ENCODE results near the gene POLN. TPM values are rescaled to one million over a fixed set of nuclear protein-coding genes. Genes with fewer than 3 reads are reported as not detected.

Gene POLN
- total RNA-seq, 1 experiment from 2014 or later, result 0.26 TPM

DNA sequence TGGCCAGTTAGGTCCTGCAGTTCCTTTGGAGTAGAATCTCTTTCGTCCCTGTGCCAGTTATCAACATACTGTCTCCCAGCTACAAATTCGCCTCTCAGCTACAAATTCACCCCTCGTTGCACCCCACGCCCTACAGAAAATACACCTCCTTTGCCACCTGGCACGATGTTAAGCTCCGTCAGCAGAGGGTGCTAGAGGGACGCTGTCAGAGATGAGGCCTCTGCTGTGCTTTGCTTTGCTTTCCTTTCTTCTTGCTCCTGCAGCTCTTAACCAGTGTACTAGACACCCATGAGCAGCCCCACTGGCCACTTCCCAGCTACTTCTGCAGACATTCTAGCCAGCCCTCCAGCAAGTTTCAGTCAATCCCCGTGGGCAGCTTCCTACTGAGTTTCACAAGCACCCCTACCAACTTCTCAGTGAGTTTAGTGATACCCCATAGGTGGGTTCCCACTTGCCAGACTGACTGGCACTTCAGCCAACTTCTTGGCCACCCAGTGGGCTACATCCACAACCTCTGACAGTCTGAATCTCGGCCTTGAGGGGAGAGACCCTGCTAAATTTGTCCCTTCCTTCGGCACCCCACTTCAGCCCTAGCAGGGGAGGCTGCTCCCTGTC lies 21.8 kb downstream of the POLN start:
- Histone ChIP-seq H3K79me2 (ENCODE audit: low read length) (no peaks in the 10 kb centered on the region), H3K9ac (ENCODE audit: low read length) (no peak overlapping the region), H3K9me3 (ENCODE audit: low read length) (no peaks in the 10 kb centered on the region), H3K36me3 (ENCODE audit: low read depth, low read length) (no peaks in the 10 kb centered on the region), H3K4me1 (ENCODE audit: insufficient read depth, low read length) (peaks cover 29% of the 10 kb centered on the region), H3K4me3 (ENCODE audit: low read length) (no peak overlapping the region), H3F3A (ENCODE audit: low read length, unreplicated experiment) (no peaks in the 10 kb centered on the region), H4K20me1 (ENCODE audit: low read length) (no peaks in the 10 kb centered on the region), H3K27me3 (ENCODE audit: low read length) (no peaks in the 10 kb centered on the region), H3K27ac (ENCODE audit: low read length) (no peak overlapping the region), H3K4me2 (ENCODE audit: low read length) (no peak overlapping the region), H2AFZ (ENCODE audit: low read length) (no peak overlapping the region), H3K9me2 (replicated peaks; ENCODE audit: low read length) (no peaks in the 10 kb centered on the region)
- no TSS peak for BruUV-seq (replicated peaks)
- ChIA-PET POLR2A (ENCODE audit: unreplicated experiment) (interaction anchor here (0.5 kb wide), 1 partner anchor 11 kb away, joined by 3 read pairs; no protein-coding TSS in a partner anchor), CTCF (interaction anchor here (0.6 to 1.1 kb wide), 4 partner anchors 18 to 446 kb away, joined by 3 read pairs; no protein-coding TSS in a partner anchor)
- DNase-seq (peak; percentile 78), ATAC-seq (peak; percentile 77)
- intact Hi-C loops (cut with micrococcal nuclease), result loop anchor here (5.0 kb wide), 1 partner anchor 242 kb away; no protein-coding TSS in a partner anchor
- TF ChIP-seq EZH2 (IDR thresholded peaks at IDR 0.05; ENCODE audit: low read length, unreplicated experiment), result no peak
- TF ChIP-seq, protein P1, sequence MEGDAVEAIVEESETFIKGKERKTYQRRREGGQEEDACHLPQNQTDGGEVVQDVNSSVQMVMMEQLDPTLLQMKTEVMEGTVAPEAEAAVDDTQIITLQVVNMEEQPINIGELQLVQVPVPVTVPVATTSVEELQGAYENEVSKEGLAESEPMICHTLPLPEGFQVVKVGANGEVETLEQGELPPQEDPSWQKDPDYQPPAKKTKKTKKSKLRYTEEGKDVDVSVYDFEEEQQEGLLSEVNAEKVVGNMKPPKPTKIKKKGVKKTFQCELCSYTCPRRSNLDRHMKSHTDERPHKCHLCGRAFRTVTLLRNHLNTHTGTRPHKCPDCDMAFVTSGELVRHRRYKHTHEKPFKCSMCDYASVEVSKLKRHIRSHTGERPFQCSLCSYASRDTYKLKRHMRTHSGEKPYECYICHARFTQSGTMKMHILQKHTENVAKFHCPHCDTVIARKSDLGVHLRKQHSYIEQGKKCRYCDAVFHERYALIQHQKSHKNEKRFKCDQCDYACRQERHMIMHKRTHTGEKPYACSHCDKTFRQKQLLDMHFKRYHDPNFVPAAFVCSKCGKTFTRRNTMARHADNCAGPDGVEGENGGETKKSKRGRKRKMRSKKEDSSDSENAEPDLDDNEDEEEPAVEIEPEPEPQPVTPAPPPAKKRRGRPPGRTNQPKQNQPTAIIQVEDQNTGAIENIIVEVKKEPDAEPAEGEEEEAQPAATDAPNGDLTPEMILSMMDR (conservative IDR thresholded peaks at IDR 0.05; ENCODE audit: low read depth, low read length), result peak; percentile 87

DNA sequence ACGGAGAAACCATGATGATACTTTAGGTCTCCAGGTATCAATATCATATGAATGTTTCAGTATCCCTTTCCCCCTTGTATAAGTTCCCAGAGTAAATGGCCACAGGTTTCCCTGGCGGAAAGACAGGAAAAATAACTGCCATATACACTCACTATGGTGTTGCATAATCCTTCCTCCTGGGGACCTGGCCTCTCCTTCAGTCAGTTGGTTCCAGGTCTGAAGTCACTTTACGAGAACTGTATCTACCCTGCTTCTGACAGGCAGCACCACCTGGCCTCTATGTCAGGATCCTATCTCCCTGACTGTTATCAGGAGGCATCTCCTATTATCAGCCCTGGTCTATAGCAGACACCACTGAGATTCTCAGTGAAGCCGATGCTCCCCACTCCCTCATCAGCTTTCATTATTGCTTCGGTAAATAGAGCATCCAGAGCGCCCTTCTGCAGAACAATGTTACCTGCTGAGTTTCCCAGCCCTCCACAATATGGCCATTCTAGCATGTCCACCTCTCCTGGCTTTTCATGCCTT lies 22.6 kb downstream of the POLN start:
- H3K4me3 ChIP-seq (ENCODE audit: low read length), result no peak overlapping the region
- no peaks in the 10 kb centered on the region for H3K27me3 ChIP-seq (ENCODE audit: low read length)
- no peaks in the 10 kb centered on the region for H3K36me3 ChIP-seq (ENCODE audit: low read depth, low read length)
- no peak overlapping the region for H3K4me2 ChIP-seq (ENCODE audit: low read length)
- no TSS peak for BruUV-seq (replicated peaks)
- DNase-seq (peak; percentile 45), ATAC-seq (no peak)
- no peak for TF ChIP-seq EZH2 (IDR thresholded peaks at IDR 0.05; ENCODE audit: low read length, unreplicated experiment)
- TF ChIP-seq EZH2phosphoT487 (IDR thresholded peaks at IDR 0.05; ENCODE audit: borderline replicate concordance, low read length), result no peak
- TF ChIP-seq, protein P1 (conservative IDR thresholded peaks at IDR 0.05; ENCODE audit: low read depth, low read length), result no peak
- no peak overlapping the region for H3K9ac ChIP-seq (ENCODE audit: low read length)
- ChIA-PET POLR2A (ENCODE audit: unreplicated experiment) (no interaction called here), CTCF (interaction anchor here (1.0 to 1.1 kb wide), 2 partner anchors 19 to 243 kb away, joined by 3 read pairs; no protein-coding TSS in a partner anchor)
- H3K4me1 ChIP-seq (ENCODE audit: insufficient read depth, low read length), result peaks cover 29% of the 10 kb centered on the region
- no peak overlapping the region for H2AFZ ChIP-seq (ENCODE audit: low read length)
- H3K9me2 ChIP-seq (replicated peaks; ENCODE audit: low read length), result no peaks in the 10 kb centered on the region
- H3F3A ChIP-seq (ENCODE audit: low read length, unreplicated experiment), result no peaks in the 10 kb centered on the region
- H3K27ac ChIP-seq (ENCODE audit: low read length), result no peak overlapping the region
- no peaks in the 10 kb centered on the region for H3K79me2 ChIP-seq (ENCODE audit: low read length)
- H3K9me3 ChIP-seq (ENCODE audit: low read length), result no peaks in the 10 kb centered on the region
- H4K20me1 ChIP-seq (ENCODE audit: low read length), result no peaks in the 10 kb centered on the region
- intact Hi-C loops (cut with micrococcal nuclease), result no loop called here

DNA sequence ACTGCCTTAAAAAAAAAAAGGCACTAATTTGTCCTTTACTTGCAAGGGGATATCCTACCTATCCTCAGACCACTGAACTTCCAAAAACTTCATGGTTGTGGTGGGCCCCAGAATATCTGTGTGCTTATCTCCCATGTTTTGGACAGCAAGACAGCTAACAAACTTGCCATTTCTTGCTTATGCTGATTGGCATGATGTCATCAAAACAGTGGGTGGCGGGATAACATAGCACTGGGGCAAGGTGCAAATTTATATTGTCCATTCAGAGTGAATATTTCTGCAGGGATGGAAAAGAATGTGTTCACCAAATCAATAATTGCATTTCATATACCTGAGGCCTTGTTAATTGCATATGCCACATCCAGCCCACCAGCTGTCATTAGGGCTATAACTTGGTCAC lies 23.5 kb downstream of the POLN start:
- Histone ChIP-seq H3K9me2 (replicated peaks; ENCODE audit: low read length) (no peaks in the 10 kb centered on the region), H3K4me1 (ENCODE audit: insufficient read depth, low read length) (peaks cover 29% of the 10 kb centered on the region), H4K20me1 (ENCODE audit: low read length) (no peaks in the 10 kb centered on the region), H3K9me3 (ENCODE audit: low read length) (no peaks in the 10 kb centered on the region), H3F3A (ENCODE audit: low read length, unreplicated experiment) (no peaks in the 10 kb centered on the region), H3K36me3 (ENCODE audit: low read depth, low read length) (no peaks in the 10 kb centered on the region), H3K79me2 (ENCODE audit: low read length) (no peaks in the 10 kb centered on the region), H3K27me3 (ENCODE audit: low read length) (no peaks in the 10 kb centered on the region), H3K4me2 (ENCODE audit: low read length) (no peak overlapping the region), H3K27ac (ENCODE audit: low read length) (no peak overlapping the region), H3K4me3 (ENCODE audit: low read length) (no peak overlapping the region), H3K9ac (ENCODE audit: low read length) (no peak overlapping the region), H2AFZ (ENCODE audit: low read length) (no peak overlapping the region)
- no TSS peak for BruUV-seq (replicated peaks)
- intact Hi-C loops (cut with micrococcal nuclease), result no loop called here
- TF ChIP-seq EZH2phosphoT487 (IDR thresholded peaks at IDR 0.05; ENCODE audit: borderline replicate concordance, low read length) (no peak), EZH2 (IDR thresholded peaks at IDR 0.05; ENCODE audit: low read length, unreplicated experiment) (no peak)
- TF ChIP-seq, protein P1 (conservative IDR thresholded peaks at IDR 0.05; ENCODE audit: low read depth, low read length), result no peak
- DNase-seq (no peak), ATAC-seq (no peak)
- ChIA-PET CTCF (interaction anchor here (0.7 kb wide), 1 partner anchor 231 kb away, joined by 7 read pairs; no protein-coding TSS in a partner anchor), POLR2A (ENCODE audit: unreplicated experiment) (no interaction called here)

All from PC-3 (cell line).